Measurements from ENCODE around the gene FBLN5. TPM values are rescaled to one million over a fixed set of nuclear protein-coding genes. Genes with fewer than 3 reads are reported as not detected.

FBLN5 gene
- total and polyA plus RNA-seq, 2 donors (not counting 3 experiments of a cell fraction or from before 2014, with no cell fraction given), result 27.6 to 33.1 TPM

GRCh38 chr14:91860238-91860637, 87.3 kb downstream of the FBLN5 start:
- intact Hi-C loops (cut with micrococcal nuclease), result no loop called here
- Histone ChIP-seq H3K9ac (replicated peaks; ENCODE audit: extremely low read depth, insufficient read depth, low read length) (no peak overlapping the region), H3K4me3 (replicated peaks in 1 of 3; ENCODE audit: insufficient read depth in 1 of 3, low read depth in 1 of 3, low read length in 3 of 3) (no peak overlapping the region), H3K9me3 (replicated peaks; ENCODE audit: control insufficient read depth, insufficient read depth, low read length) (no peaks in the 10 kb centered on the region), H3K9me1 (replicated peaks; ENCODE audit: control insufficient read depth, extremely low read depth, insufficient read depth, low read length) (no peaks in the 10 kb centered on the region), H3K4me1 (ENCODE audit: control insufficient read depth, extremely low read depth, insufficient read depth, low read length) (no peaks in the 10 kb centered on the region), H3K4me2 (ENCODE audit: insufficient read depth, low read length) (no peak overlapping the region), H3K27me3 (ENCODE audit: control insufficient read depth in 2 of 2, insufficient read depth in 2 of 2, low read length in 2 of 2) (no peaks in the 10 kb centered on the region), H3K79me2 (ENCODE audit: control insufficient read depth, insufficient read depth, low read length) (no peaks in the 10 kb centered on the region), H3K27ac (ENCODE audit: insufficient read depth, low read depth, low read length) (no peak overlapping the region), H3K36me3 (ENCODE audit: control insufficient read depth in 2 of 2, extremely low read depth in 1 of 2, insufficient read depth in 2 of 2, low read length in 2 of 2) (no peaks in the 10 kb centered on the region), H4K20me1 (replicated peaks; ENCODE audit: control insufficient read depth, extremely low read depth, insufficient read depth, low read length) (no peaks in the 10 kb centered on the region), H2AFZ (ENCODE audit: low read depth, low read length) (no peak overlapping the region)
- ChIA-PET POLR2A (no interaction called here), CTCF (interaction anchor here (1.8 kb wide), 1 partner anchor 137 kb away, joined by 10 read pairs; no protein-coding TSS in a partner anchor)
- no TSS peak for BruUV-seq (replicated peaks)
- dilution Hi-C loops (cut with MboI; ENCODE audit: extremely low pct_ligation_motif_present, low sequenced_read_pairs), result no loop called here
- DNase-seq (ENCODE audit: low read depth, low spot score) (no peak), FAIRE-seq (no peak)
- TF ChIP-seq GATA2 (IDR thresholded peaks at IDR 0.05; ENCODE audit: insufficient read depth, insufficient read length, low read depth, low read length) (no peak), POLR2A (IDR thresholded peaks at IDR 0.05; ENCODE audit: low read depth, low read length) (no peak), MYC (IDR thresholded peaks at IDR 0.05; ENCODE audit: low read depth, low read length) (no peak), POLR2AphosphoS5 (IDR thresholded peaks at IDR 0.05; ENCODE audit: insufficient read depth, low read depth, low read length) (no peak), FOS (IDR thresholded peaks at IDR 0.05; ENCODE audit: borderline replicate concordance, insufficient read depth, low read length) (no peak), EZH2 (IDR thresholded peaks at IDR 0.05; ENCODE audit: borderline replicate concordance, low read depth, low read length, severe bottlenecking) (no peak), JUN (IDR thresholded peaks at IDR 0.05; ENCODE audit: borderline replicate concordance, insufficient read depth, insufficient read length, low read depth) (no peak)
- TF ChIP-seq, protein P1, sequence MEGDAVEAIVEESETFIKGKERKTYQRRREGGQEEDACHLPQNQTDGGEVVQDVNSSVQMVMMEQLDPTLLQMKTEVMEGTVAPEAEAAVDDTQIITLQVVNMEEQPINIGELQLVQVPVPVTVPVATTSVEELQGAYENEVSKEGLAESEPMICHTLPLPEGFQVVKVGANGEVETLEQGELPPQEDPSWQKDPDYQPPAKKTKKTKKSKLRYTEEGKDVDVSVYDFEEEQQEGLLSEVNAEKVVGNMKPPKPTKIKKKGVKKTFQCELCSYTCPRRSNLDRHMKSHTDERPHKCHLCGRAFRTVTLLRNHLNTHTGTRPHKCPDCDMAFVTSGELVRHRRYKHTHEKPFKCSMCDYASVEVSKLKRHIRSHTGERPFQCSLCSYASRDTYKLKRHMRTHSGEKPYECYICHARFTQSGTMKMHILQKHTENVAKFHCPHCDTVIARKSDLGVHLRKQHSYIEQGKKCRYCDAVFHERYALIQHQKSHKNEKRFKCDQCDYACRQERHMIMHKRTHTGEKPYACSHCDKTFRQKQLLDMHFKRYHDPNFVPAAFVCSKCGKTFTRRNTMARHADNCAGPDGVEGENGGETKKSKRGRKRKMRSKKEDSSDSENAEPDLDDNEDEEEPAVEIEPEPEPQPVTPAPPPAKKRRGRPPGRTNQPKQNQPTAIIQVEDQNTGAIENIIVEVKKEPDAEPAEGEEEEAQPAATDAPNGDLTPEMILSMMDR (IDR thresholded peaks at IDR 0.05; ENCODE audit: extremely low read depth in 1 of 2, insufficient read depth in 1 of 2, low read depth in 1 of 2, low read length in 2 of 2), result no peak
- TF ChIP-seq, protein P2, sequence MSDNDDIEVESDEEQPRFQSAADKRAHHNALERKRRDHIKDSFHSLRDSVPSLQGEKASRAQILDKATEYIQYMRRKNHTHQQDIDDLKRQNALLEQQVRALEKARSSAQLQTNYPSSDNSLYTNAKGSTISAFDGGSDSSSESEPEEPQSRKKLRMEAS (IDR thresholded peaks at IDR 0.05; ENCODE audit: insufficient read depth, insufficient read length), result no peak

Data from endothelial cell of umbilical vein (primary cell).